ENCODE data around the gene STK16.
A peak's percentile ranks its signal among the peaks of the same experiment; 100 is the strongest.

STK16 gene

GRCh38 chr2:219214141-219214540 is 31.1 kb upstream of the STK16 start:
- DNase-seq: no peak

- no peak for DNase-seq
Observed at GRCh38 chr2:219214786-219215185, 30.5 kb upstream of the STK16 start.

- DNase-seq: no peak
Observed at GRCh38 chr2:219215871-219216534, 29.3 kb upstream of the STK16 start.

- DNase-seq: no peak
Observed at GRCh38 chr2:219216535-219216915, 28.8 kb upstream of the STK16 start.

GRCh38 chr2:219218217-219218731 is 27.0 kb upstream of the STK16 start:
- no peak for DNase-seq

- peak; percentile 100 for DNase-seq
Observed at GRCh38 chr2:219218732-219219701, 26.3 kb upstream of the STK16 start, which contains the start of gene ABCB6. TSS of gene ABCB6 (minus strand) at chr2:219218958. CDS start at chr2:219218673, 285 bp downstream.

- DNase-seq: no peak
Observed at GRCh38 chr2:219219784-219220532, 25.3 kb upstream of the STK16 start.

- DNase-seq: no peak
Observed at GRCh38 chr2:219220652-219221402, 24.5 kb upstream of the STK16 start.

- DNase-seq: no peak
Observed at GRCh38 chr2:219221957-219222518, 23.2 kb upstream of the STK16 start.

- no peak for DNase-seq
Observed at GRCh38 chr2:219223831-219224610, 21.3 kb upstream of the STK16 start.

- DNase-seq: no peak
Observed at GRCh38 chr2:219225350-219225749, 19.9 kb upstream of the STK16 start.

- DNase-seq: no peak
Observed at GRCh38 chr2:219228041-219228910, 17.0 kb upstream of the STK16 start.

GRCh38 chr2:219228911-219229304 is 16.4 kb upstream of the STK16 start:
- DNase-seq: no peak

GRCh38 chr2:219229305-219230058 is 15.8 kb upstream of the STK16 start, which contains the start of the genes ANKZF1 and ATG9A:
TSS of gene ANKZF1 (plus strand) at chr2:219229806. CDS start at chr2:219230258, 452 bp downstream.
TSS of gene ATG9A (minus strand) at chr2:219229636. CDS start at chr2:219228024, 1,612 bp downstream.
- DNase-seq: peak; percentile 98

GRCh38 chr2:219230059-219230540 is 15.2 kb upstream of the STK16 start:
- DNase-seq: no peak

GRCh38 chr2:219234331-219234730 is 10.9 kb upstream of the STK16 start:
- DNase-seq: no peak

- DNase-seq: no peak
Observed at GRCh38 chr2:219243291-219243761, 2.0 kb upstream of the STK16 start.

- DNase-seq: no peak
Observed at GRCh38 chr2:219244789-219245147, 511 bp upstream of the STK16 start.

GRCh38 chr2:219245899-219246230 is 586 bp downstream of the STK16 start:
- DNase-seq: no peak

Measured in right forelimb (tissue), 1 donor.